ENCODE results near the gene GALNT17. TPM values are rescaled to one million over a fixed set of nuclear protein-coding genes. Genes with fewer than 3 reads are reported as not detected.

The GALNT17 gene
- total and polyA plus RNA-seq, 2 experiments from 2014 or later: 11.1 to 65.6 TPM

GRCh38 chr7:71574153-71574860, 442.4 kb downstream of the GALNT17 start:
- Mint-ChIP-seq H3K27ac (no peak overlapping the region), H3K36me3 (ENCODE audit: low read depth) (peaks cover 23% of the 10 kb centered on the region), H3K4me3 (no peak overlapping the region), H3K9me3 (no peaks in the 10 kb centered on the region), H3K27me3 (ENCODE audit: insufficient read depth, low read depth, poor library complexity) (peaks cover 7% of the 10 kb centered on the region), H3K4me1 (peaks cover 6% of the 10 kb centered on the region; the same call in 1 of the 3 replicates)
- Histone ChIP-seq H3K4me1 (ENCODE audit: insufficient read depth) (peaks cover 6% of the 10 kb centered on the region), H4K20me1 (replicated peaks; ENCODE audit: insufficient read depth) (no peaks in the 10 kb centered on the region; the same call in 1 of the 2 replicates), H3K79me2 (replicated peaks; ENCODE audit: insufficient read depth) (no peaks in the 10 kb centered on the region), H3K27ac (ENCODE audit: low read depth) (no peak overlapping the region), H3K4me3 (no peak overlapping the region), H3K36me3 (ENCODE audit: insufficient read depth) (no peaks in the 10 kb centered on the region), H3K27me3 (ENCODE audit: insufficient read depth) (no peaks in the 10 kb centered on the region), H3K4me2 (no peak overlapping the region), H3F3A (replicated peaks; ENCODE audit: low read depth) (no peaks in the 10 kb centered on the region), H3K9me2 (ENCODE audit: insufficient read depth) (peaks cover 8% of the 10 kb centered on the region; the same call in 1 of the 2 replicates), H2AFZ (no peak overlapping the region)
- TF ChIP-seq JUNB (IDR thresholded peaks at IDR 0.05; ENCODE audit: unreplicated experiment): no peak
- ATAC-seq: peak; percentile 53; the same call in 2 of the 3 replicates
- DNase-seq (ENCODE audit: low spot score): peak; percentile 27

GRCh38 chr7:71580027-71580426, 448.1 kb downstream of the GALNT17 start:
- Histone ChIP-seq H3K27me3 (ENCODE audit: insufficient read depth) (no peaks in the 10 kb centered on the region), H3K4me1 (ENCODE audit: insufficient read depth) (peaks cover 2% of the 10 kb centered on the region), H3K36me3 (ENCODE audit: insufficient read depth) (no peaks in the 10 kb centered on the region), H3K4me3 (no peak overlapping the region), H3K27ac (ENCODE audit: low read depth) (no peak overlapping the region), H4K20me1 (replicated peaks; ENCODE audit: insufficient read depth) (no peaks in the 10 kb centered on the region), H3K4me2 (no peak overlapping the region), H3K9me2 (ENCODE audit: insufficient read depth) (peaks cover 8% of the 10 kb centered on the region; the same call in 1 of the 2 replicates), H3K79me2 (replicated peaks; ENCODE audit: insufficient read depth) (no peaks in the 10 kb centered on the region), H2AFZ (no peak overlapping the region), H3F3A (replicated peaks; ENCODE audit: low read depth) (no peaks in the 10 kb centered on the region)
- DNase-seq (ENCODE audit: low spot score) (no peak), ATAC-seq (no peak)
- Mint-ChIP-seq H3K4me3 (no peak overlapping the region), H3K27me3 (ENCODE audit: insufficient read depth, low read depth, poor library complexity) (peaks cover 4% of the 10 kb centered on the region), H3K9me3 (no peaks in the 10 kb centered on the region; the same call in 2 of the 3 replicates), H3K4me1 (no peaks in the 10 kb centered on the region), H3K27ac (no peak overlapping the region), H3K36me3 (ENCODE audit: low read depth) (peaks cover 15% of the 10 kb centered on the region)
- TF ChIP-seq ETS1 (IDR thresholded peaks at IDR 0.05) (no peak), CTCF (conservative IDR thresholded peaks at IDR 0.05; ENCODE audit: low read depth in 2 of 2) (no peak), EZH2phosphoT487 (IDR thresholded peaks at IDR 0.05; ENCODE audit: unreplicated experiment) (no peak), STAT1 (IDR thresholded peaks at IDR 0.05; ENCODE audit: unreplicated experiment) (no peak), JUNB (IDR thresholded peaks at IDR 0.05; ENCODE audit: unreplicated experiment) (no peak), CREB1 (CRISPR knock-in tag; IDR thresholded peaks at IDR 0.05; ENCODE audit: low read depth) (no peak), NANOG (IDR thresholded peaks at IDR 0.05; ENCODE audit: borderline replicate concordance) (no peak), ZNF462 (CRISPR knock-in tag; IDR thresholded peaks at IDR 0.05) (no peak), EZH2 (IDR thresholded peaks at IDR 0.05; ENCODE audit: low read depth, unreplicated experiment) (no peak), ZNF331 (CRISPR knock-in tag; IDR thresholded peaks at IDR 0.05; ENCODE audit: low read depth) (no peak), ZNF114 (CRISPR knock-in tag; IDR thresholded peaks at IDR 0.05) (no peak)

Data from GM23338 (cell line).